Loucy (cell line): Measurements from ENCODE around the gene TMEM200C.

ENCODE experiments used
- EZH2phosphoT487 ChIP-seq: fragments of 200-600 bp; IDR thresholded peaks from 2 replicates; pipeline ENCODE4 v1.6.1; 2018; ENCODE audit warnings: antibody characterized with exemption, mild to moderate bottlenecking, moderate library complexity, borderline replicate concordance
- TF ChIP-seq, protein P1 (sequence below): fragments of 200-600 bp; sonication (generic); conservative IDR thresholded peaks from 2 replicates; pipeline ENCODE4 v1.5.1; 2014; ENCODE audit warnings: mild to moderate bottlenecking, antibody characterized with exemption, low read length

DNA sequence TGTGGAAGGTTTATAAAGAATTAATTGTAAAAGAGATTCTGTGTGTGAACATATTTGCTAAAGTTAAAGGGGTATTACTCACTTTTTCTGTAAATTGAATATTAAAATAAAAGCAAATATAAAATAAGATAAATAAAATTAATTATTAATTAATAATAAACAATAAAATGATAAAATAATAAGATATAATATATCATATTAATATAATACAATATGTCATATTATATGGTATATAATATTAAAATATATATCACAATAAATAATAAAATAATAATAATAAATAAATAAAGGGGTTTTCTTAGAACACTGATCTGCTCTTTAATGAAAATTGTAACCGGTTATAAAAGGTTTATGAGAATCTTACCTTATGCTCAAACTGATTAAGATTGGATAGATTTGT is 29.8 kb downstream of the TMEM200C start:
- TF ChIP-seq, protein P1, sequence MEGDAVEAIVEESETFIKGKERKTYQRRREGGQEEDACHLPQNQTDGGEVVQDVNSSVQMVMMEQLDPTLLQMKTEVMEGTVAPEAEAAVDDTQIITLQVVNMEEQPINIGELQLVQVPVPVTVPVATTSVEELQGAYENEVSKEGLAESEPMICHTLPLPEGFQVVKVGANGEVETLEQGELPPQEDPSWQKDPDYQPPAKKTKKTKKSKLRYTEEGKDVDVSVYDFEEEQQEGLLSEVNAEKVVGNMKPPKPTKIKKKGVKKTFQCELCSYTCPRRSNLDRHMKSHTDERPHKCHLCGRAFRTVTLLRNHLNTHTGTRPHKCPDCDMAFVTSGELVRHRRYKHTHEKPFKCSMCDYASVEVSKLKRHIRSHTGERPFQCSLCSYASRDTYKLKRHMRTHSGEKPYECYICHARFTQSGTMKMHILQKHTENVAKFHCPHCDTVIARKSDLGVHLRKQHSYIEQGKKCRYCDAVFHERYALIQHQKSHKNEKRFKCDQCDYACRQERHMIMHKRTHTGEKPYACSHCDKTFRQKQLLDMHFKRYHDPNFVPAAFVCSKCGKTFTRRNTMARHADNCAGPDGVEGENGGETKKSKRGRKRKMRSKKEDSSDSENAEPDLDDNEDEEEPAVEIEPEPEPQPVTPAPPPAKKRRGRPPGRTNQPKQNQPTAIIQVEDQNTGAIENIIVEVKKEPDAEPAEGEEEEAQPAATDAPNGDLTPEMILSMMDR = no peak
- no peak for TF ChIP-seq EZH2phosphoT487
